Astrocyte of the spinal cord (primary cell): Measurements from ENCODE around the gene SMTNL2.
"Not testable (repeated sequence)": the region's sequence is repeated elsewhere in the genome, so short reads cannot be mapped to it uniquely, and the experiment has no call there.

Source experiments
- DNase-seq: peaks from one replicate; pipeline ENCODE4 v3.0.0; 2011; ENCODE audit warnings: low read depth, low spot score
- H3K4me3 ChIP-seq: 2 replicates; pipeline ENCODE4 v1.5.1; 2011; ENCODE audit warnings: low read depth, mild to moderate bottlenecking, low read length, moderate library complexity
- in situ Hi-C: cut with HindIII; loops from 2 replicates; pipeline ENCODE4 v1.10.0; 2017; ENCODE audit warnings: low sequenced_read_pairs
- TF ChIP-seq, protein P1 (sequence below): IDR thresholded peaks from 2 replicates; pipeline ENCODE4 v1.5.1; 2012; ENCODE audit warnings: low read depth, mild to moderate bottlenecking, low read length, inconsistent platforms

The SMTNL2 gene

DNA sequence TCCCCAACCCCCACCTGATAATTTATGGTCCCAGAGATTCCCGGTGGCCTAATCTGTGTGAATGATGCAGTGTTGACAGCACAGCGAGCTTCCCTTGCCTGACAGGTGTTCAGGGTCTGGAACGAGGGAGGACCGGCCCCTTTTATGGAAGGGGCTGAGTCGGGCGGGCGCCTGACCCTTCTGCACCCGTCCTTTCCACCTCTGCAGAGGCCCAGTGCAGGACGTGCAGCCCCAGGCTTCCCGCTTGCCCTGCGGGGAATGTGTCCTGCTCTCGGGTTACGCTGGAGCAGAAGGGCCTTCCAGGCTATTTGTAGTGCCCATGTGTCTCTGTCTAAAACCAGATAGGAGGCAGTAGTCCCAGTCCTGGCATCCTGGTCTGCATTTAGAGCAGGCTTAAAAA lies 16.2 kb downstream of the SMTNL2 start:
- in situ Hi-C loops, result no loop called here
- no peak overlapping the region for H3K4me3 ChIP-seq
- no peak for DNase-seq
- TF ChIP-seq, protein P1, sequence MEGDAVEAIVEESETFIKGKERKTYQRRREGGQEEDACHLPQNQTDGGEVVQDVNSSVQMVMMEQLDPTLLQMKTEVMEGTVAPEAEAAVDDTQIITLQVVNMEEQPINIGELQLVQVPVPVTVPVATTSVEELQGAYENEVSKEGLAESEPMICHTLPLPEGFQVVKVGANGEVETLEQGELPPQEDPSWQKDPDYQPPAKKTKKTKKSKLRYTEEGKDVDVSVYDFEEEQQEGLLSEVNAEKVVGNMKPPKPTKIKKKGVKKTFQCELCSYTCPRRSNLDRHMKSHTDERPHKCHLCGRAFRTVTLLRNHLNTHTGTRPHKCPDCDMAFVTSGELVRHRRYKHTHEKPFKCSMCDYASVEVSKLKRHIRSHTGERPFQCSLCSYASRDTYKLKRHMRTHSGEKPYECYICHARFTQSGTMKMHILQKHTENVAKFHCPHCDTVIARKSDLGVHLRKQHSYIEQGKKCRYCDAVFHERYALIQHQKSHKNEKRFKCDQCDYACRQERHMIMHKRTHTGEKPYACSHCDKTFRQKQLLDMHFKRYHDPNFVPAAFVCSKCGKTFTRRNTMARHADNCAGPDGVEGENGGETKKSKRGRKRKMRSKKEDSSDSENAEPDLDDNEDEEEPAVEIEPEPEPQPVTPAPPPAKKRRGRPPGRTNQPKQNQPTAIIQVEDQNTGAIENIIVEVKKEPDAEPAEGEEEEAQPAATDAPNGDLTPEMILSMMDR, result no peak

DNA sequence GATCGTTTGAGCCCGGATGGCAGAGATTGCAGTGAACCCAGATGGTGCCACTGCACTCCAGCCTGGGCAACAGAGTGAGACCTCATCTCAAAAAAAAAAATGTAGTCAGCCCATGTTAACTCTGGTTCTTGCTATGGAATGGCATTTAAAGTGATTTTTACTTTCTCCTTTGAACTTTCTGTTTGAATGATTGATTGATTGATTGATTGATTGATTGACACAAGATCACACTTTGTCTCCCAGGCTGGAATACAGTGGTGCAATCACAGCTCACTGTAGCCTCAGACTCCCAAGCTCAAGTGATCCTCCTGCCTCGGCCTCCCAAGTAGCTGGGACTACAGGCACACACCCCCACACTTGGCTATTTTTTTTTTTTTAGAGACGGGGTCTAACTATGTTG lies 17.0 kb downstream of the SMTNL2 start:
- TF ChIP-seq, protein P1, result no peak
- no peak overlapping the region for H3K4me3 ChIP-seq
- in situ Hi-C loops, result no loop called here
- no peak for DNase-seq

DNA sequence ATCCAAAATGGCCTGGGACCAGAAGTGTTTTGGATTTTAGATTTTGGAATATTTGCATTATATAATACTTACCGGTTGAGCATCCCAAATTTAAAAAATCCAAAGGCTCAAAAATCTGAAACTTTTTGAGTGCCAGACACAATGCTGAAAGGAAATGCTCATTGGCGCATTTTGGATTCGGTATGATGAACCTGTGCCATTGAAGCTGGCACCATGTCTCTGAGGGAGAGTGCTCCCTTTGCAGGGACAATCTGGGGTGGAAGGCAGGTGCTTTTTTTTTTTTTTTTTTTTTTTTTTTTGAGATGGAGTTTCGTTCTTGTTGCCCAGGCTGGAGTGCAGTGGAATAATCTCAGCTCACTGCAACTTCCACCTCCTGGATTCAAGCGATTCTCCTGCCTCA lies 17.7 kb downstream of the SMTNL2 start:
- no peak for DNase-seq
- no peak overlapping the region for H3K4me3 ChIP-seq
- in situ Hi-C loops, result no loop called here
- TF ChIP-seq, protein P1, result no peak

DNA sequence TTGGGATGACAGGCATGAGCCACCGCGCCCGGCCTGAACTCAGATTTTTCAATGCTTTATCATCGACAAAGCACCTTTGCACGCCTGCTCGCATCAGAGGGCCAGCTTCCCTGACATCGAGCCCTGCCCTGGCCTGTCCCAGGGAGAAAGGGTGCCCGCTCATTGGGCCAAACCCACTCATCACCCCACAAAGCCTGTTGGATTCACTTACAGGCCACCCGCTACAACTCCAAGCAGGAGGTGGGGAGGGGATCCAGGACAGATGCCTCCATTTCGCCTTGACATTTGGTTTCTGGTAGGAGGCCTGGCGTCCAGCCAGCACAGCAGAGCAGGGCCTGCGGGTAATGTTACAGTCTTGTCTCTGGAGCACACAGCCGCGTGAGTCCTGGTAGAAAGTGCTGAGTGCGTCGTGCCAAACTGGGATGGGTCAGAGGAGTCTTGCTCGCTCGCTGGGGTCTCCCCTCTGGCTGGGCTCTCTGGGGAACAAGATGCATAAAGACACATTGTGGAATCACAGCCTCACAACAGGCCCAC lies 19.8 kb downstream of the SMTNL2 start:
- H3K4me3 ChIP-seq, result no peak overlapping the region
- in situ Hi-C loops, result no loop called here
- peak; percentile 66 for DNase-seq
- TF ChIP-seq, protein P1, result no peak

DNA sequence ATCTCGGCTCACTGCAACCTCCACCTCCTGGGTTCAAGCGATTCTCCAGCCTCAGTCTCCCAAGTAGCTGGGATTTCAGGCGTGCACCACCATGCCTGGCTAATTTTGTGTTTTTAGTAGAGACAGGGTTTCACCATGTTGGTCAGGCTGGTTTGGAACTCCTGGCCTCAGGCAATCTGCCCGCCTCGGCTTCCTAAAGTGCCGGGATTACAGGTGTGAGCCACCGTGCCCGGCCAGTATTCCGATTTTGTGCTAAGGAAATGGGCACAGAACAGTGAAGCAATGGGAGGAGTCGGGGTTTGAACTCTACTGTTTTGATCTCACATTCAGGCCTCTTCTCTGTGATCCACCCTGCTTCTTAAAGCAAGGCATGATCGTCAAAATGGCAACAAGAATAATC lies 20.4 kb downstream of the SMTNL2 start:
- H3K4me3 ChIP-seq, DNase-seq, in situ Hi-C loops: not testable (repeated sequence)

DNA sequence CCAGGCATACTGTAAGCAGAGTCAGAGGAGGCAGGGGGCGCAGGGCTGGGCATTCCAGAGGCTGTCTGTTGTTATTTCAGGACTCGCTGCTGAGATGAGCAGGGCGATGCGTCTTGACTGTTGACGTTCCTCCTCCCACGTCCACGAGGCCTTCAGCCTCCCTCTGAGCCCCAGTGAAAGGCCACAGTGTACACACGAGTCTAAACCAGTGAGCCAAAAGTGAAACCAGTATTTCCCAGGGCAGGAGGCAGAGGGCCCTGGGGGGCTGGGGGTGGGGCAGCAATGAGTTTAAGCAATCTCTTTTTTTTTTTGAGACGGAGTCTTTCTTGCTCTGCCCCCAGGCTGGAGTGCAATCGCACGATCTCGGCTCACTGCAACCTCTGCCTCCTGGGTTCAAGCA lies 21.5 kb downstream of the SMTNL2 start:
- peak; percentile 80 for DNase-seq
- H3K4me3 ChIP-seq, result no peak overlapping the region
- TF ChIP-seq, protein P1, result no peak
- in situ Hi-C loops, result no loop called here

DNA sequence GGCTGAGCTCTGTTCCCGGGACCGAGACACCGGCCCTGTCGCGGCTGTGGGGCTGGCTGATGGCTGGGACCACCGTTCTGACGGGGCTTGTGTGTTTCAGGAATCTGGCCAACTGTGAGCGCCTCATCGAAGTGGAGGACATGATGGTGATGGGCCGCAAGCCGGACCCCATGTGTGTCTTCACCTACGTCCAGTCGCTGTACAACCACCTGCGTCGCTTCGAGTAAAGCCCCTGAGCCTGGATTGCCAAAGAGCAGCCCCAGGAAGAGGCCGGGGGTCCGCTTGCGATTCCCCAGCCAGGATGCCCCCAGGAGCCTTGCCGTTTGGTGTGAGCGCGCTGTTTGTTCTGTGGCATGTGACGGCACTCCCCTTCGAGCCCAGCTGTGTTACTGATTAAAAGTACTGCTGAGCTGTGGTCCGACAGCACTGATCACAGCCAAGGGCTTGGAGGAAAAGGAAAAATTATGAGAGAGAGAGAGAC lies 23.0 kb downstream of the SMTNL2 start:
- no peak overlapping the region for H3K4me3 ChIP-seq
- no peak for DNase-seq
- TF ChIP-seq, protein P1, result no peak
- in situ Hi-C loops, result no loop called here
